ENCODE measurements around the gene WWOX. TPM values are rescaled to one million over a fixed set of nuclear protein-coding genes. Genes with fewer than 3 reads are reported as not detected.

The WWOX gene
- total RNA-seq, 4 donors from 2014 or later: 76.8 to 102 (median 83.6) TPM

DNA sequence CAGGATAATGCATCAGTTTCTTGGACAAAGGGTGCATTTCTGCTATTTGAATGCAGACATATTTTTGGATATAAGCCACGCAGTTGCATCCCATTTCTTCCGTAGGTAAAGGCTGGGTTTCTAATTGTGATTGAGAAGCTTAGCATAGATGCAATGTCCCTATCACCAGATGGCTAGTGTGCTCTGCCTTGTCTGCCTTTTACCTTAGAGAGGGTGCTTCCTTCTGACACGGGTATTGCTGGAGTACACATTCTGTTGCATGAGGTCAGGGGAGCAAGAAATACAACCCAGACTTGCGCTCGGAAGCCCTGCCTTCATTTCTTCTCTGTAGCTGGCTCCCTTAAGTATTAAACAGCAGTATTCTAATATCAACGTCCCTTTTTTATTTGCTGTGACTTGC is 337.4 kb downstream of the WWOX start:
- H3K4me1 ChIP-seq: no peaks in the 10 kb centered on the region
- no peak for TF ChIP-seq EP300 (IDR thresholded peaks at IDR 0.05)
- TF ChIP-seq, protein P1, sequence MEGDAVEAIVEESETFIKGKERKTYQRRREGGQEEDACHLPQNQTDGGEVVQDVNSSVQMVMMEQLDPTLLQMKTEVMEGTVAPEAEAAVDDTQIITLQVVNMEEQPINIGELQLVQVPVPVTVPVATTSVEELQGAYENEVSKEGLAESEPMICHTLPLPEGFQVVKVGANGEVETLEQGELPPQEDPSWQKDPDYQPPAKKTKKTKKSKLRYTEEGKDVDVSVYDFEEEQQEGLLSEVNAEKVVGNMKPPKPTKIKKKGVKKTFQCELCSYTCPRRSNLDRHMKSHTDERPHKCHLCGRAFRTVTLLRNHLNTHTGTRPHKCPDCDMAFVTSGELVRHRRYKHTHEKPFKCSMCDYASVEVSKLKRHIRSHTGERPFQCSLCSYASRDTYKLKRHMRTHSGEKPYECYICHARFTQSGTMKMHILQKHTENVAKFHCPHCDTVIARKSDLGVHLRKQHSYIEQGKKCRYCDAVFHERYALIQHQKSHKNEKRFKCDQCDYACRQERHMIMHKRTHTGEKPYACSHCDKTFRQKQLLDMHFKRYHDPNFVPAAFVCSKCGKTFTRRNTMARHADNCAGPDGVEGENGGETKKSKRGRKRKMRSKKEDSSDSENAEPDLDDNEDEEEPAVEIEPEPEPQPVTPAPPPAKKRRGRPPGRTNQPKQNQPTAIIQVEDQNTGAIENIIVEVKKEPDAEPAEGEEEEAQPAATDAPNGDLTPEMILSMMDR (IDR thresholded peaks at IDR 0.05): no peak
- TF ChIP-seq POLR2A (IDR thresholded peaks at IDR 0.05): no peak
- H3K9me3 ChIP-seq: no peaks in the 10 kb centered on the region
- no peak overlapping the region for H3K4me3 ChIP-seq
- WGBS, 2 donors: 78% methylated on average over 6 of the region's 6 CpGs
- no peak for DNase-seq (ENCODE audit: low spot score in 2 of 2)
- peaks cover 0 to 15% (median 0%) of the 10 kb centered on the region in 3 donors for H3K36me3 ChIP-seq
- no peaks in the 10 kb centered on the region for H3K27me3 ChIP-seq
- no peak overlapping the region for H3K27ac ChIP-seq

DNA sequence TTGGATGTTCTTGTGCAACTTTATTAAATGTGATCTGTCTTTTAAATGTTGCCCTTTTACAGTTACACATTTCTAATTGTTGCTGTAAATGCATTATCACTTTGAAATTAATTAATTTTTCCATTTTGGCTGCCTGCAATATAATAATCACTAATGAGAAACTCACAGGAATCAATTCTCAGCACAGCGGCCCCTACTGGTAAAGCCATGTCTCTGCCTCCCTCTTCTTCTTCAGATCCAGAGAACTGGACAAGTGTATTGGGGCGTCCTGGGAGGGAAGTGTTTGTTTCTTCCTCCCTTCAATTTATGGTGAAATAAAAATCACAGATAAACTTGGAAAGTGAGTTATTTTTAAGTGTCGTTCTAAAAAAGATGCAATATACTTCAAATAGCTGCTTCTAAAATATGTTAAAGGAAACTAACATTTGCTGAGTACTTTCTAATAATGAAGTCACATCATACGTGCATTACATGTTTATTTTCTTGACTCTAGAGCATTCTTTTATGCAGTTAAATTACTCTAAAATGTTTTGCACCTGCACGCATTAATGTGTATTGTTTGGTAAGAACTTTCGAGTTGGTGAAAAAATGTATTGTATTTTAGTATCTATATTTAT is 338.0 kb downstream of the WWOX start:
- no peaks in the 10 kb centered on the region for H3K9me3 ChIP-seq
- TF ChIP-seq, protein P1 (IDR thresholded peaks at IDR 0.05): peak; percentile 44 to 85 (median 79)
- no peak for TF ChIP-seq POLR2A (IDR thresholded peaks at IDR 0.05)
- TF ChIP-seq EP300 (IDR thresholded peaks at IDR 0.05): no peak
- 52 to 54% methylated on average over 6 of the region's 6 CpGs for WGBS, 2 donors
- H3K27me3 ChIP-seq: no peaks in the 10 kb centered on the region
- no peaks in the 10 kb centered on the region for H3K4me1 ChIP-seq
- DNase-seq (ENCODE audit: low spot score in 2 of 2): no peak
- H3K27ac ChIP-seq: no peak overlapping the region
- H3K36me3 ChIP-seq: peaks cover 0 to 9% (median 0%) of the 10 kb centered on the region in 3 donors
- no peak overlapping the region for H3K4me3 ChIP-seq

DNA sequence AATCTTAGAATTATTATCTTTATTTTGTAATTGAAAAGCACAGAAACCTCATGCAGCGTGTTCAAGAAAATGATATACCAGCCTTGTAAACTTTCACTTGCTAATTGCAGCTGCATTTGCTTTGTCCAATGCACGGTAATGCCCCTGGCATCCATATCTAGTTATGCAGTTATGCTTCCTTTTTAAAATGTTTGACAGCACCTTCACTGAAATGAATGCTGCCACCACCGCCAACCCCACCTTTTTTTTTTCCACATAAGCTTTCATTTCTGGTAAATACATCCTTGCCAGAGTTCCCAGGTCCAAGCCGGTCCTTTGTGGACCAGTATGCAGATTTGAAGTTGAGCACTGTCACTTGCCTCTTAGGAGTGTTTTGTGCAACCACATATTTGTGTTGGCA is 338.8 kb downstream of the WWOX start:
- no peak for DNase-seq (ENCODE audit: low spot score in 2 of 2)
- Histone ChIP-seq H3K27me3 (no peaks in the 10 kb centered on the region), H3K4me1 (peaks cover 0 to 2% (median 0%) of the 10 kb centered on the region in 4 donors), H3K27ac (no peak overlapping the region), H3K36me3 (peaks cover 0 to 4% (median 0%) of the 10 kb centered on the region in 3 donors), H3K4me3 (no peak overlapping the region), H3K9me3 (no peaks in the 10 kb centered on the region)
- 85% methylated on average over 4 of the region's 4 CpGs for WGBS, 2 donors
- TF ChIP-seq, protein P1 (IDR thresholded peaks at IDR 0.05): no peak
- TF ChIP-seq EP300 (IDR thresholded peaks at IDR 0.05): no peak
- TF ChIP-seq POLR2A (IDR thresholded peaks at IDR 0.05): no peak

DNA sequence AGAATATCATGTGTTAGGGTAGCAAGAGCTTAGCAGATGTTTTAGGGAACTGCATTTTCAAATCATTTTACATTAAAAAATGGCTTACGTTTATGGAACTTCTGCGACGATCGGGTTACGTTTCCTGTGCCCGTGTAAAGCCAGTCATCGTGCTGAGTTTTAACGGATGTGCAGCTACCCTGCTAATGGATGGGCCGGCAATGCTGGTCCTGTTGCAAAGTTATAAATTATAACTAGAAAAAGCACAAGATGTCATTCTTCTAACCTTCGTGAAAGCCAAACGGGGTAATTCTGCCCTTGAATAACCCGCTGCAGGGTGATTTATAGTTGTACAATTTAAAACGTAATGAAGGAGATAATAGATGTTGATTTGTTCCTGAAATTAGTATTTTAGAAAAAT is 339.2 kb downstream of the WWOX start:
- 82 to 84% methylated on average over 13 of the region's 13 CpGs for WGBS, 2 donors
- DNase-seq (ENCODE audit: low spot score in 2 of 2): no peak
- TF ChIP-seq, protein P1 (IDR thresholded peaks at IDR 0.05): no peak
- Histone ChIP-seq H3K27me3 (no peaks in the 10 kb centered on the region), H3K4me1 (peaks cover 0 to 5% (median 0%) of the 10 kb centered on the region in 4 donors), H3K4me3 (no peak overlapping the region), H3K9me3 (no peaks in the 10 kb centered on the region), H3K27ac (no peak overlapping the region), H3K36me3 (peaks cover 0 to 4% (median 0%) of the 10 kb centered on the region in 3 donors)

DNA sequence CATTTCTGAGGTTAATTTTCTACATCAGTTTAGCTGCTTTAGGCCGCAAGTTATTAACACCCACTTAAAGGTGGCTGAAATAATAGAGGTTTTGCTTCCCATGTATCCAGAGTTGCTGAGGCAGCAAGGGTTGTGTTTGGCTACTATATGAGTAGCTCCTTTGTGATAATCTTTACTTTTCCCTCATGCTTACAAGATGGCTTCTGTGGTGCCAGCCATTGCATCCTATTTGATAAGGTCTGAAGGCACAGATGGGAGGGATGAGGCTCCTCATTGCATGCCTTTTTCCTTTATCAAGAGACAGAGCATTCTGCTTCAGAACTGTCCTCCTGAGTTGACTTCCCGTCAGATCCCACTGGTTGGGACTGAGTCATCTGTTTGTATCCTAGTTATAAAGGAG is 340.2 kb downstream of the WWOX start:
- Histone ChIP-seq H3K9me3 (no peaks in the 10 kb centered on the region), H3K27me3 (no peaks in the 10 kb centered on the region), H3K27ac (no peak overlapping the region), H3K4me1 (peaks cover 0 to 8% (median 0%) of the 10 kb centered on the region in 4 donors), H3K4me3 (no peak overlapping the region), H3K36me3 (peaks cover 0 to 4% (median 0%) of the 10 kb centered on the region in 3 donors)
- WGBS, 2 donors: 68 to 95% methylated on average over 2 of the region's 2 CpGs
- TF ChIP-seq EP300 (IDR thresholded peaks at IDR 0.05): no peak
- TF ChIP-seq, protein P1 (IDR thresholded peaks at IDR 0.05): no peak
- TF ChIP-seq POLR2A (IDR thresholded peaks at IDR 0.05): no peak
- no peak for DNase-seq (ENCODE audit: low spot score in 2 of 2)
